GM12873 (cell line): ENCODE results near the gene OAS1.

Source experiments
- TF ChIP-seq, protein P1 (sequence below): IDR thresholded peaks from 2 replicates; pipeline ENCODE4 v1.5.1; 2012; ENCODE audit warnings: low read depth, mild to moderate bottlenecking, moderate library complexity, low read length, control low read depth; ENCODE audit not compliant: insufficient read depth; ENCODE audit errors: missing control alignments

OAS1 gene

DNA sequence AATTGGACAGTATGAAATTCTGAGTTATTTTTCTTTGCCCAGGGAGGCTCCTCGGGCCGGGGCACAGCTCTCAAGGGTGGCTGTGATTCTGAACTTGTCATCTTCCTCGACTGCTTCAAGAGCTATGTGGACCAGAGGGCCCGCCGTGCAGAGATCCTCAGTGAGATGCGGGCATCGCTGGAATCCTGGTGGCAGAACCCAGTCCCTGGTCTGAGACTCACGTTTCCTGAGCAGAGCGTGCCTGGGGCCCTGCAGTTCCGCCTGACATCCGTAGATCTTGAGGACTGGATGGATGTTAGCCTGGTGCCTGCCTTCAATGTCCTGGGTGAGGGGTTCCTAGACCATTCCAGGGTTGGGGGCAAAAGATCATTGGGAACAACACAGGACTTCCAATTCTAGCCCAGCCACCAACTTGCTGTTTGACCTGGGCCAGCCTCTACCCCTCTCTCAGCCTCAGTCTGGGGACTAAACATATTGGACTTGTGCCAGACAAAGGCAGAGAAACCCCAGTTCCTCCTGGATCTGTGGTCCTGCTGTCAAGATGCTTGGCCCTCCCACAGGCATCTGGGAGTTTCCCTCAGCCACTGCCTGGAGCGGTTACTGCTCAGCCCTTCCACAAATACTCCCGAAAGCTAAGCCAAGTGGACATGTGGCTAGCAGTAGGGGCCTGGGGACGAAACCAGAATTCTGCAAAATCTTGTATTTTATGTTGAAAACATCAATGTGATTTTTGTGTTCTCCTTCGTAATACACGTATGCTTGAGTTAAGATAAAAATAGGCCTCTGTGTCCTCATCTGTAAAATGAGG lies 35.0 kb downstream of the OAS1 start:
- TF ChIP-seq, protein P1, sequence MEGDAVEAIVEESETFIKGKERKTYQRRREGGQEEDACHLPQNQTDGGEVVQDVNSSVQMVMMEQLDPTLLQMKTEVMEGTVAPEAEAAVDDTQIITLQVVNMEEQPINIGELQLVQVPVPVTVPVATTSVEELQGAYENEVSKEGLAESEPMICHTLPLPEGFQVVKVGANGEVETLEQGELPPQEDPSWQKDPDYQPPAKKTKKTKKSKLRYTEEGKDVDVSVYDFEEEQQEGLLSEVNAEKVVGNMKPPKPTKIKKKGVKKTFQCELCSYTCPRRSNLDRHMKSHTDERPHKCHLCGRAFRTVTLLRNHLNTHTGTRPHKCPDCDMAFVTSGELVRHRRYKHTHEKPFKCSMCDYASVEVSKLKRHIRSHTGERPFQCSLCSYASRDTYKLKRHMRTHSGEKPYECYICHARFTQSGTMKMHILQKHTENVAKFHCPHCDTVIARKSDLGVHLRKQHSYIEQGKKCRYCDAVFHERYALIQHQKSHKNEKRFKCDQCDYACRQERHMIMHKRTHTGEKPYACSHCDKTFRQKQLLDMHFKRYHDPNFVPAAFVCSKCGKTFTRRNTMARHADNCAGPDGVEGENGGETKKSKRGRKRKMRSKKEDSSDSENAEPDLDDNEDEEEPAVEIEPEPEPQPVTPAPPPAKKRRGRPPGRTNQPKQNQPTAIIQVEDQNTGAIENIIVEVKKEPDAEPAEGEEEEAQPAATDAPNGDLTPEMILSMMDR = no peak

DNA sequence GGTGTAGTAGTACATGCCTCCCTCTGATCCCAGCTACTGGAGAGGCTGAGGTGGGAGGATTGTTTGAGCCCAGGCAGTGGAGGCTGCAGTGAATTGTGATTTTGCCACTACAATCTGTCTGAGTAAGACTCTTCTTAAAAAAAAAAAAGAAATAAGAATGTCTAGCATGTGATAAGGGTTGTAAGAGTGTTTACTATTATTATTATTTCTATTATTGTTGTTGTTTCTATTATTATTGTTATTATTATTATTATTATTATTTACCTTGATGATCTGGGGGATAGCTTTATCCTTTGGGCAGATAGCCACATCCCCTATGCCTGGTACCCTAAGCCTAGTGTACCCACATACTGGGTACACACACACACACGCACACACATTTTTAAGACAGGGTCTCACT lies 35.8 kb downstream of the OAS1 start:
- TF ChIP-seq, protein P1 = no peak

DNA sequence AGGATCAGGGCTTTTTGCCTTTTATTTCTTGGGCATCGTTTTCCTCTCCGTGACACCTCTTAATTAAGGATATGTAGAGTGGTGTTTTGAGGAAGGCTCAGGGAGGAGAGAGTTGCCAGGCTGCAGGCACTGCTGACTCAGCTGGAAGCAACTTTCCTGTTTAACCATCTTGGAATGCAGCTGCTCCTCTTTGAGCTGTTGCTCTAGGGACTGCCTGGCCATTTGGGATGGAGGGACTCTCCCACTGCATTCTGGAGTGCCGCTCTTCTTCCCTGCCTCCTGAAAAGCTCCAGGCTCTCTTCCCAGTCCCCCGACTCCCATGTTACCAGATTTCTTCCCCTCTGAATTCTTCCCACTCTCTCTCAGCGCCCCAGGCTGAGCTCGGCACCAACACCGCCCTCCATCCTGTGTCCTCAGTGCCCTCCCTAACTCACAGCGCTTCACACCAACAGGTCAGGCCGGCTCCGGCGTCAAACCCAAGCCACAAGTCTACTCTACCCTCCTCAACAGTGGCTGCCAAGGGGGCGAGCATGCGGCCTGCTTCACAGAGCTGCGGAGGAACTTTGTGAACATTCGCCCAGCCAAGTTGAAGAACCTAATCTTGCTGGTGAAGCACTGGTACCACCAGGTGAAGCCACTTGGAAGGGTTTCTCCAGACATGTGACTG lies 37.4 kb downstream of the OAS1 start:
- TF ChIP-seq, protein P1 = no peak

DNA sequence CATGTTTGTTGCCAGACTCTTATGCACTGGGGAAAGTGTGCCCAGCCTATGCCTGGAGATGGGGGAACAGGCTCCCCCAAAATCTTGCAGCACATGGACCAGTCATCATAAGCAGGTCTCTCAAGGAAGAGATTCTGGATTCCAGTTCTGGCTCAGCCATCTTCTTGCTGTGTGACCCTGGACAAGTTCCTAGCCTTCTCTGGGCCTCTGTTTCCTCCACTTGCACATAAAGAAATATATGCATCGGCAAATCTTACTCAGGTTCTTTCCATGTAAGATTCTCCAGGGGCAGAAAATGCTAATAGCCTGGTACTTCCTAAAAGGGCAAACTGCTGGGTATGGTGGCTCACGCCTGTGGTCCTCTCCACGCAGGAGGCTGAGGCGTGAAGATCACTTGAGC lies 38.8 kb downstream of the OAS1 start:
- TF ChIP-seq, protein P1 = no peak

- TF ChIP-seq, protein P1 = no peak
These were observed 39.7 kb downstream of the OAS1 start for GRCh38 chr12:112946236-112947000.

DNA sequence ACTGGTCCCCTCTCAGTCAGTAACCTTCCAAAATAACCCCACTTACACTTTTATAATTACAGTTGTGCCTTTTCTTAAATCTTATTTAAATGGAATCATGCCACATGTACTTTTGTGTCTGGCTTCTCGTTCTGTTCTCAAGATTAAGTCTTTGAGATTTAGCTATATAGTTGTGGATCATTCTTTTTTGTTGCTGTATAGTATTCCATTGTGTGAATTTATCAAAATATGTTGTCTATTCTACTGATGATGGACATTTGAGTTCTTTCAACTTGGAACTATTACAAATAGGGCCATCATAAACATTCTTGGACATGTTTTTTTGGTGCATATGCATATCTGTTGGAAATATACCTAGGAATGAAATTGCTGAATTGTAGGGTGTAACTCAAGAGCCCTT lies 40.6 kb downstream of the OAS1 start:
- TF ChIP-seq, protein P1 = no peak

- TF ChIP-seq, protein P1 = no peak
These were observed 41.0 kb downstream of the OAS1 start for GRCh38 chr12:112947761-112948160.
